ENCODE measurements around the gene CFAP69.

CFAP69 gene

GRCh38 chr7:90298145-90299038, 53.4 kb downstream of the CFAP69 start:
- TF ChIP-seq REST (IDR thresholded peaks at IDR 0.05; ENCODE audit: insufficient read depth in 1 of 2, low read depth in 2 of 2, low read length in 2 of 2) (no peak), FOXP2 (optimal IDR thresholded peaks at IDR 0.05; ENCODE audit: borderline replicate concordance, extremely low read depth, extremely low read length, insufficient read depth) (no peak), TAF1 (IDR thresholded peaks at IDR 0.05; ENCODE audit: borderline replicate concordance, insufficient read depth, low read length) (no peak), SIN3A (IDR thresholded peaks at IDR 0.05; ENCODE audit: borderline replicate concordance, insufficient read depth, low read length) (no peak), POLR2AphosphoS5 (IDR thresholded peaks at IDR 0.05; ENCODE audit: low read depth, low read length) (no peak)

DNA sequence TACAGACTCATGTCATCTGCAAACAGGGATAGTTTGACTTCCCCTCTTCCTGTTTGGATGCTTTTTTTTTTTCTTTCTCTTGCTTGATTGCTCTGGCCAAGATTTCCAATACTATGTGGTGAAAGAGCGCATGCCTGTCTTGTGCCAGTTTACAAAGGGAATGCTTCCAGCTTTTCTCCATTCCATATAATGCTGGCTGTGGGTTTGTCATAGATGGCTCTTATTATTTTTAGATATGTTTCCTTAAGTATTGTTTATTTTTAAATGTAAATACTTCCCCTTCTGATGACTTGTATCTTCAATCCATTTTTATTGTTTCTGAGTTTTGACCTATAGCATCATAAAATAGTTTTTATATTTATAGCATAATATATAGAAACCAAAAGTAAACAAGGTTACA, 58.3 kb downstream of the CFAP69 start:
- TF ChIP-seq FOXP2 (optimal IDR thresholded peaks at IDR 0.05; ENCODE audit: borderline replicate concordance, extremely low read depth, extremely low read length, insufficient read depth) (no peak), TAF1 (IDR thresholded peaks at IDR 0.05; ENCODE audit: borderline replicate concordance, insufficient read depth, low read length) (no peak), REST (IDR thresholded peaks at IDR 0.05; ENCODE audit: insufficient read depth in 1 of 2, low read depth in 2 of 2, low read length in 2 of 2) (no peak), SIN3A (IDR thresholded peaks at IDR 0.05; ENCODE audit: borderline replicate concordance, insufficient read depth, low read length) (no peak), POLR2AphosphoS5 (IDR thresholded peaks at IDR 0.05; ENCODE audit: low read depth, low read length) (no peak)

DNA sequence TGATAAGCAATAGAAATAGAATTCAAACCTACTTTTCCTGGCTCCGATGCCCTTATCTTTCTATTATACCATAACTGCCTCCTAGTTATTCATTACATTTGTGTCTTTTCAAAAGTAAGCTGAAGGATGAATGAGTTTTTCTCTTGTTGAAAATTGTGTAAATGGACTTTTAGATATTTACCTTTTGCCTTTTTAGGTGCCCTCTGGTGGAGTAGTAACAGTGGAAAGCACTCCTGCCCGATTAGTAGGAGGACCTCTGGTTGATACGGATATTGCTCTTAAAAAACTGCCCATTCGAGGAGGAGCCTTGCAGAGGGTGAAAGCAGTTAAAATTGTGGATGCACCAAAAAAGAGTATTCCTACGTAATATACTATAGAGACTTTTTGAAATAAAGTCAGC, 64.9 kb downstream of the CFAP69 start:
- TF ChIP-seq REST (IDR thresholded peaks at IDR 0.05; ENCODE audit: insufficient read depth in 1 of 2, low read depth in 2 of 2, low read length in 2 of 2) (no peak), POLR2AphosphoS5 (IDR thresholded peaks at IDR 0.05; ENCODE audit: low read depth, low read length) (no peak), SIN3A (IDR thresholded peaks at IDR 0.05; ENCODE audit: borderline replicate concordance, insufficient read depth, low read length) (no peak), TAF1 (IDR thresholded peaks at IDR 0.05; ENCODE audit: borderline replicate concordance, insufficient read depth, low read length) (no peak), FOXP2 (optimal IDR thresholded peaks at IDR 0.05; ENCODE audit: borderline replicate concordance, extremely low read depth, extremely low read length, insufficient read depth) (no peak)

DNA sequence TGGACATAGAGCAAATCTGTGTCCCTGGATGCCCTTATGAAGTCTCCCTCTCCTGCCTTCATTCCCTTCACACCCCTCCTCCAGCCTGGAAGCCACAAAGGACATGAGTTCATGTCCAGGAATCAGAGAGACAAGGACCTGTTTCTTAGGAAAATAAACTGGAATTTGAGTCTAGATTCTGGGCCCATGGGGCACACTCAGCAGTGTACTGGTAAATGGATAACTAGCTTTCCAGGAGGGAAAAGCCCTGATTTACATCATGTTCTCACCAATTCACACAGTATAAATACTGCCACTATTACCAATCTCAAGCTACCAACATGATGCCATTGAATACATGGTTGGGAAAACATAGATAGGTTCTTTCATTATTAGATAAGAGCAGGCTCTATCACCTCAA, 66.2 kb downstream of the CFAP69 start:
- no peak for TF ChIP-seq POLR2AphosphoS5 (IDR thresholded peaks at IDR 0.05; ENCODE audit: low read depth, low read length)
- no peak for TF ChIP-seq REST (IDR thresholded peaks at IDR 0.05; ENCODE audit: insufficient read depth in 1 of 2, low read depth in 2 of 2, low read length in 2 of 2)
- no peak for TF ChIP-seq SIN3A (IDR thresholded peaks at IDR 0.05; ENCODE audit: borderline replicate concordance, insufficient read depth, low read length)
- TF ChIP-seq FOXP2 (optimal IDR thresholded peaks at IDR 0.05; ENCODE audit: borderline replicate concordance, extremely low read depth, extremely low read length, insufficient read depth) = no peak
- TF ChIP-seq TAF1 (IDR thresholded peaks at IDR 0.05; ENCODE audit: borderline replicate concordance, insufficient read depth, low read length) = no peak
